ENCODE data around the gene SLC39A8. TPM values are rescaled to one million over a fixed set of nuclear protein-coding genes. Genes with fewer than 3 reads are reported as not detected.
"Not testable (repeated sequence)": the region's sequence is repeated elsewhere in the genome, so short reads cannot be mapped to it uniquely, and the experiment has no call there.

Gene SLC39A8
- 16.1 and 18.2 TPM in 2 replicates for total RNA-seq (2014; rRNA removed; shearing (Covaris generic))

DNA sequence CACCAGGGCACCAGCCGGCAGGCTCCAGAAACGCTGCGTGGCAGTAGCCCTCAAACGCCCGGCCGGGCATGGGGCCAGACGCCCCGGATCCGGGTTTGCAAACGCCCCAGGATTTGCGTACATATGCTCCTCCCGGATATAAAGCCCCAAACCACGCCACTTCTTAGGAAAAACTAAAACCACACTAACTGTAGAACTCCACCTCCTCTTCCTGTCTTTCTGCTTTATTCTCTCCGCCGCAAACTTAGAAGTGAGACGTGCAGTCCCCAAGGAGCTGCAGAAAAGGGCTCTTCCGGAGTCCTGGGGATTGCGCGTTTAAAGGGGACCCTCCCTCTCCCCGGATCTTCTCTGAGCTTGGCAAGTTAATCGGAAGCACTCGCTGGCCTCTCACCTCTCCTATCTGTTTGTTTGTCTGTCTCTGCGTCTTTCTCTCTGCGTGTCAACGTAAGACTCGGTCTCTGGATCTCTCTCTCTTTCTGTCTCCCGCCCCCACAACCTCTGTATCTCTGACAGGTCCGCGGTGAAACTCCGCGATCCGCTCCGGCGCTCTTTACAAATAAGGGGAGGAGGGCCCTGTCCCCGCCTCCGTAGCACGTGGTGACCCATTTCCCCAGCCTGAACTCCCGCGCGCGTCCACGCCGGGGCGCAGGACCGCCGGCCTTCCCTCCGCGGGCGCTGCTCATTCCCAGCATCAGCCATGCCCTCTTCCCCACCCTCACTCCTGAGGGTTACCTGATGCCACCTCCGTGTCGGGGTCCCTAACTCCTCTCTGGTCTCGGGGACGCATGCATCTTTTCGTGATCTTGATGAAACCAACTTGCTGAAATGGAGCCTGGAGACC lies at the start of gene SLC39A8:
Gene SLC39A8, minus strand, starts transcription at position 529 of the 841 bp plus-strand sequence. CDS start 820 bp downstream, outside the sequence.
- DNase-seq (ENCODE audit: low read depth) = peak; percentile 80

DNA sequence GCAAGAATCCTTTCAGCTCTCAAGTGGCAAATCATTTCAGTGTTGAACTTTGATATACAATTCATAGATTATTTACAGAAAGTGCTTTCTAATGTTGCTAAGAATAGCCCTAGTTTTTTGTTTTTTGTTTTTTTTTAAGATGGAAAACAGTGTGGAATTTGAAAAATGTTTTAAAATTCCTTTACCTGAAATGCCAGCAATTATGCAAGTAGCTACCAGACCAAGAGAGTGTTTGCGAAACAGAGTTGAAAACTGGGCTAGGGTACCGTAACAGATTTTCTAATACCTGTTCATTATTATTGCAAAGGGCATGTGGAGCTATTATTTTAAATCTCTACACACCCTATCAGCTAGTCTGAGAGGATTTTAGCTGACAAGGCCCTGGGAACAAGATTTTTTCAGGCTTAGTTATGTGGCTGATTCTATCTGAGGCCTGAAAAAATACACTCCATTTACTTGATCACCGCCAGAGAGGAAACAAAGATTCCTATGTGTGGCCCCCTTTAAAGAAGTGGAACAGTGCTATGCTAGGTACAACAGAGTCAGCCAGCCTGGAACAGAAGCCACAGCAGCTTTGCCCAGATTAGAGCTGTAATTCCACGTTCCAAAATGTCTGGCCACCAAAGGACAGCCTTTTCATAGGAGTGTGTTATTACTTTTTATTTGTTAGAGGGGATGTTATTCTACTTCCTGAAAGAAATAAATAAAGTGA lies 46.9 kb upstream of the SLC39A8 start:
- no peak for DNase-seq (ENCODE audit: low read depth)

DNA sequence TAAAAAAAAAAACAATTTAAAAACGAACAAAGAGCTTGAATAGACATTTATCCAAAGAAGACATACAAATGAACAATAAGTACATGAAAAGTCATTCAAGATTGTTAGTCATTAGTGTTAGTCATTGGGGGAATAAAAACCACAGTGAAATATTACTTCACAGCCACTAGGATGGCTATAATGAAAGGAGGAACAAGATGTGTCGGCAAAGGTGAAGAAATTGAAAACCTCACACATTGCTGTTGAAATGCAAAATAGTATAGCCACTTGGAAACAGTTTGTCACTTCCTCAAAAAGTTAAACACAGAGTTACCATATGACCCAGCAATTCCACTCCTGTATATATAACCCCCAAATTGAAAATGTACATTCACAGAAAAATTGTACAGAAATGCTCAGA lies 45.2 kb upstream of the SLC39A8 start:
- peak; percentile 57 for DNase-seq (ENCODE audit: low read depth)

DNA sequence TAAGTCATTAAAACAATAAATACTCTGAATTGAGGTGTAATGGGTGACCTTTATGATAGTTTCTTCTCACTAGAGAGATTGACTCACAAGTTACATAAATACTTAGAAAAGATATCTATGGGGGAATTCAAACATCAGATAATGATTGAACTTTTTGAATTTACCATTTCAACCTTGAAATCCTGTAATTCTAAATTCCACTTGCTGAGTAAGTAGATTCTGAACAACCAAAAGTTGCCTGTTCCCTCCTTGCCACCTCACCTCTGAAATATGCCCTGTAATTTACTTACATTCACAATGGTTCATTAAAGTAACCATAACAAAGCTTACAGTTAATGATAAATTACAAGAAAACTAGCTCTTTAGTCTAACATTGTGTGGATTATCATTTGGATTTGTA lies 43.3 kb upstream of the SLC39A8 start:
- DNase-seq (ENCODE audit: low read depth) = peak; percentile 5

DNA sequence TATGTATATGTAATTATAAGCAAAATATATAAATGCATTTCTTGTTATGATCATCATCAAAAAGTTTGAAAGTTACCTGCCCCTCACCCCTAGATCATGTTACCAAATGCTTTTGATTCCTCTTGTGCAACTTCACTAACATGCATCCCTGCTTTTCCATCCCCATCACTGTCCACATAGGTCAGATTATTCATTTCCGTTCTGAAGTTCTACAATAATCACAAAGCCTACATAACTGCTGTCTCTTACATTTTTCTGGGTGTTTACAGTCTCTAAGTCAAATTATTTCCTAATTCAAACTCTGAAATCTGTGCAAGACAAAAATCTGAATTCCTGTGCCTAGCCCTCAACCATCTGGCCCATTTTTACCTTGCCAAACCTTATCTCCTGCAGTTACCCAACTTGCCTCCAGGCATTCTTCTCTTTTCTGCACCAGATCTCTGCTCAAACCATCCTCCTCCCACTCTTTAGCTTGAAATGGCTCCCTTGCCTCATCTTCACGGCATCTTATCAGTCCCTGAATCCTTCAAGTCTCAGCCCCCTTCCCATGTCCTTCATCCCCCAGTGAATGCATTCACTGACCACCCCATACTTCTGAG lies 42.4 kb upstream of the SLC39A8 start:
- DNase-seq (ENCODE audit: low read depth) = no peak

DNA sequence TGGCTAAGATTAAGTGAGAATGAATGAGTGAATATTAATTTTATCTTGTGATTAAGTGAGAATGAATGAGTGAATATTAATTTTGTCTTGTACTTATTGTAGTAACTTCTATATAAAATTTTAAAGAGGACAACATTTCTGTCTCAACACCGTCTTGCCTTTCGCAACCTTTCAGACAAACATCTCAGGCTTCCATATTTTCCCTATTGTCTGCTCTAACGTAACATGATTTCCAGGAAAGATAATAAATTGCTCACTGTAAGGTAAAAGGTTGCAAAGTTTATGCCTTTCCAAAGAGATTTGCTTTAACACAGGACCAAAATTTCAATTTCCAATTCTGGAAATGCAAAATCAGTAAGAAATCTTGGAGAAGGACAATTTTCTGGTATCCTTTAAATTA lies 41.7 kb upstream of the SLC39A8 start:
- DNase-seq (ENCODE audit: low read depth) = no peak

DNA sequence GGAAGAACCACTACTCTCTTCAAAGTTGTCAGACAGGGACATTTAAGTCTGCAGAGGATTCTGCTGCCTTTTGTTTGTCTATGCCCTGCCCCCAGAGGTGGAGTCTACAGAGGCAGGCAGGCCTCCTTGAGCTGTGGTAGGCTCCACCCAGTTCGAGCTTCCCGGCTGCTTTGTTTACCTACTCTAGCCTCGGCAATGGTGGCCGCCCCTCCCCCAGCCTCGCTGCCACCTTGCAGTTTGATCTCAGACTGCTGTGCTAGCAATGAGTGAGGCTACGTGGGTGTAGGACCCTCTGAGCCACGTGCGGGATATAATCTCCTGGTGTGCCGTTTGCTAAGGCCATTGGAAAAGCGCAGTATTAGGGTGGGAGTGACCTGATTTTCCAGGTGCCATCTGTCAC lies 35.0 kb upstream of the SLC39A8 start:
- not testable (repeated sequence) for DNase-seq (ENCODE audit: low read depth)

DNA sequence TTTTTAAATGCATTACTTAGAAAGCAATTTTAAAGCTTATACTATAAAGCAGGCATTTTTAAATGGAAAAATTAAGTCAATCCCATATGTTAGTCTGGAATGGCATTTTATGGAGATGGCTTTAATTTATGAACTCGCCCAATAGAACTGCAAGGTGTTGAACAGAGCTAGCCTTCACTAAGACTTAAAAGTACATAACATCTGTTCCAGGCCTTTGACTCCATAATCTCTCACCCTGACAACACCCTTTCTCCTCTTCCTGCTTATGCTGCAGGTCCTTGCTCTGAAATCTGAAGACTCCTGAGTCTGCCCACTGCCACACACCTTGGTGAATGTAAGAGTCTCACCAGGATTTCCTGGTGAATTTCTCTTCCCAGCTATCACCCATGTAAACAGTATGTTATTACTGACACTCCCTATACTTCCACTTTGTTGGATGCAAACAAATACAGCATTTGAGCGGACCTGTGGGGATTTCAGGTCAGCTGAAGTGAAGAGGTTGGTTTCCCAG lies 17.7 kb upstream of the SLC39A8 start:
- no peak for DNase-seq (ENCODE audit: low read depth)

DNA sequence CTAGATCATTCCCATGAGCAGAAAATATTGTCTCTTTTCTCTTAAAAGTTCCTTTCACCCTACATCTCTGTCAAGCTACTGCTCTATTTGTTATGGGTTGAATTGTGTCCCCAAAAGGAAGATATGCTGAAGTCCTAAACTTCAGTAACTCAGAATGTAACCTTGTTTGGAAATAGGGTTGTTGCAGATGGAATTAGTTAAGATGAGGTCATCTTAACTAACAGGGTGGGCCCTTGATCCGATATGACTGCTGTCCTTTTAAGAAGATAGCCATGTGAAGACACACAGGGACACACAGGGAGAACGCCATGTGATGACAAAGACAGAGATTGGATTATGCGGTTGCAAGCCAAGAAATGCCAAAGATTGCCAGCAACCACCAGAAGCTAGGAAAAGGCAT lies 12.8 kb upstream of the SLC39A8 start:
- DNase-seq (ENCODE audit: low read depth) = no peak

DNA sequence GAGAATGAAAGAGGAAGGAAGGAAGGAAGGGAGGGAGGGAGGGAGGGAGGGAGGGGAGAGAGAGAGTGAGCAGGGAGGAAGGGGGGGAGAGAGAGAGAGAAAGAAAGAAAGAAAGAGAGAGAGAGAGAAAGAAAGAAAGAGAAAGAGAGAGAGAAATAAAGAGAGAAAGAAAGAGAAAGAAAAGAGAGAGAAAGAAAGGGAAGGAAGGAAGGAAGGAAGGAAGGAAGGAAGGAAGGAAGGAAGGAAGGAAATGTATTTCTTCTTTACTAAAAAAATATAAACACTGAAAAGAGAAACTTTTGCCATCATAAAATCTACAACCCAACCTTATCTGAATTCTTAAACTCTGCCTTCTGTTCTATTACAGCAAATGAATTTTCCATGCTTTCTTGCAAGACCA lies 12.4 kb upstream of the SLC39A8 start:
- DNase-seq (ENCODE audit: low read depth) = not testable (repeated sequence)

DNA sequence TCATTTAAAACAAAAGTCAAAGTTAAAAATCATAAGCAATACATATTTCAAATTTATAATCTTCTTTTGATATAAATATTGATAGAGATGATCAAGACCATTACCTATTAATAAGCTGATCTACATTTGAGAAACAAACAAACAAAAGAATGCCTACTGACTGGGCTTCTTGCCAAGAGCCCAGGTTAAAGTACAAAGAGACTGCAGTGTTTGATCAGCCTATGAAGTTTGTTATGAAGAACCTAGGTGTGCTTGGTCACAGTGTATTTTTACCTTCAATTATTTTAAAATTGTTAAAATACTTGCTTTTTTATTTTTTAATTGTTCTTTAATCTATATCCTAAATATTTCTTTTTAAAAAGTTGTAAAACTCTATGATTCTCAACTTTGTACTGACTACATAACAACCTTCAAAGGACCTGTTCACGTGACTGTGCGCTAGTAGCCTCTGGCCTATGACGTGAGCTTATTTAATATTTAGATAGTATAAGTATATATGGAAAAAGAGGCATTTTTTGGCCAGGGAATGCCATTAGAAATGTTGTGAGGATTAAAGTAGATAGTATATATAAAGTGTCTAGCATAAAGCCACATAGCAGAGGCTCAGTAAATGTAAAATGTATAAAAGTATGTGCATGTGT lies 11.4 kb upstream of the SLC39A8 start:
- no peak for DNase-seq (ENCODE audit: low read depth)

DNA sequence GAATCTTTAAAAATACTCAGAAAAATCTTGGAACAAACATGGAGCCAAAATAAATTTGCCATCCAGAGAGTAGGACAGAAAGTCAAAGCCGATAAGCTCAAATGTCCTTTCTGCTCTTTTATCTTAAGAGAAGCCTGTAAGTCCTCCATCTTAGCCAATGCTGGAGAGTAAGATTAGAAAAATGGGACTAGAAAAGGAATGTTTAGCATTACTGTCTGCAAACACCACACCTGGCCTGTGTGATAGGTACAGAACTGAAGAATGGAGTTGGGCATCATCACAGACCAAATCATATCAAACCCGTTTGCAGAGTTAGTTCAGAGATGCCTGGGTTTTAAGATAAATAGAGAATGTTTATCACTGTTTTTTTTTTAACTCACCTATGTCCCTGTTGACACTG lies 10.5 kb upstream of the SLC39A8 start:
- no peak for DNase-seq (ENCODE audit: low read depth)

DNA sequence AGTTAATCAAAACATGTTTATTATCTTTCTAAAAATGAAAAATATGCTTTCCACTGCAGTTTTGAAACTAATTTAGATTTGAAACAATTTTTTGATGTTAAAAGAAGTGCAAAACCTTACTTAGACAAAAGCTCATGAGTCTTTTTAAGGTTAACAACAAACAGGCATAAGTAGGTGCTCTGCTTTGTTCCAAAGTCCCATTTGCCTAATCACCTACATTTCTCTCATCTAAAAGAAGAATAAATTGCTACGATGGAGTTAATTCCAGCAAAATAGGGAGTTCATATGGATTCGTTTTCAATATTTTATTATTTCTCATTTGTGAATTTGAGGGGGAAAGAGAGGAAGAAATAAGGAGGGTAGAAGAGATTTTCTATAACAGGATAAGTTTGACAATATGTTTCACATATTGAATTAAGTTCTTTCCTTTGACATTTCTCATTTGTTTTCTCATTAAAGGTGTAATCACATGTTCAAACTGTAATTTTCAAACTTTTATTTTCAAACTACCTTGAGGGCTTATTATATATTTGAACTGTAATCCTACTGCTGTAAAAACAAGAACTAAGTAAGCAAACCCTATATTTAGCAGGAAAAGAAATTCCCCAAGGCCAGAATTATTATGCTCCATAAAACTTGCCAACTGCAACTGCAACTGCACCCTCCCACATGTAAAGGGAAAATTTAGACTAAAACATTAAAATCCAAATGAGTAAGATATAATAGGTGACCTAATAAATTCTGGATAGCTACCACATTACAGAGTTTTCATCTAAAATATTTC lies 9.6 kb upstream of the SLC39A8 start:
- no peak for DNase-seq (ENCODE audit: low read depth)

DNA sequence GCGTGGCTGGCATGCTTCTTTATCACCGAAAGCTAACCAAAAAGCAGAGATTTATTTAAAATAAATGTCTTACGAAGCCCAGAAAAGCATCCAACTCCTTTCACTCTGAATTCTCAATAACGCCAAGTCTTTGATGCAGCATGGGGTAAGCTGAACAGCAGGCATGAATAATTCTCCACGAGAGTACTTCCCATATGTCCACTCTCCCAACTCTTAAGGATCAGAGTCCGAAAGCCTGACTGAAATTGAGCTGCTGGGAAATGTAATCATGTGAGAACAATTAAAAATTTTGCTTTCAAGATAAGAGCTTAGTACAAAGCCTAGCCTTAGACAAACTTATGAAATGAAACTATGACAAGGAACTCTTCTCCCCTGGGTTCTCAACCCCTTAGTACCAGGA lies 7.5 kb upstream of the SLC39A8 start:
- DNase-seq (ENCODE audit: low read depth) = no peak

DNA sequence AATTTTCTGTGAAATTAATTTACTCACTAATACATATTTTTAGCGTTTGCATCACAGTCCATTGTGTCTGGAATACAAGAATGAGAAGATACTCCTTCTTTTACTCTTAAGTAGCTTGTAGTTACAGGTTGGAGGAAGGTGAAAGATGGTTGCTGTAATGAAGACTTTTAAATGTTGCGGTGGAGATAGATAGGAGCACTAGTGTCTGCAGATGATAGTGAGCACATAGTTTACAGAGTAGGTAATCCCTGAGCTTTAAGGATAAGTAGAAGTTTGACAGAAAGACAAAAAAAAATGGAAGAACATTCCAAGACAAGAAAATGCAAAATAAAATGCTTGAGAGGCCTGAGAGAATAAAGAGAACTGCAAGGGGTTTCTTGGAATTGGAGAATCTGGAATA lies 5.4 kb upstream of the SLC39A8 start:
- no peak for DNase-seq (ENCODE audit: low read depth)

DNA sequence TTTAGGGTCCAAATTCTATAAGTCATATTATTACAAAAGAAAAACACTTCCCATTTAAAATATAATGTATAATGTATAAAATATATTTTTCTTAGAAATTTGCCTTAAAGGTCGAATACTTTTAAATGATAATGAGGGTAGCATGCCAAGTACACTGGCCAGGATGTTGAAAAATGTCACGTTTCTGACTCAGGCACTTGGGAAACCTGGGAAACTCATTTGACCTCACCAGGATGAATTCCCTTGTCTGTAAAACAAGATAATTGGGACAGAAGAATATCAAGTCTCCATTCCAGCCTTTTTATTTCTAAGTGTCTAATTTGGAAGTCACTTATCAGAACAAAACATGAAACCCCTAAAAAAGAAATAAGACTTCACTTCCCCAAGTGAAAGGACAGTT lies 3.4 kb upstream of the SLC39A8 start:
- no peak for DNase-seq (ENCODE audit: low read depth)

DNA sequence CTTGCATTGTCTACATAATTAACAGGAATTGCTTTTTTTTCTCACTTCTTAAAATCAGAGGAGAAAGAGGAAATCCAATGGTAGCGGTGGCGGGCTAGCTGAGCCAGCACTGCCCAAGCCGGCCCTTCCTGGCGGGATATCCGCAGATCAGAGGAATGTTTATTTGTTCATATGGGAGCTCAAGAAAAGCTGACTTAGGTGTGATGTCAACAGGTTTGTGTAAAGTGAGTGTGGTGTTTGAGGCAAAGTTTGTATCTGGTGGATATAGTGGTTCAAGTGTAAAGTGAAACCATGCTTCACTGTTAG lies 466 bp upstream of the SLC39A8 start:
- no peak for DNase-seq (ENCODE audit: low read depth)

DNA sequence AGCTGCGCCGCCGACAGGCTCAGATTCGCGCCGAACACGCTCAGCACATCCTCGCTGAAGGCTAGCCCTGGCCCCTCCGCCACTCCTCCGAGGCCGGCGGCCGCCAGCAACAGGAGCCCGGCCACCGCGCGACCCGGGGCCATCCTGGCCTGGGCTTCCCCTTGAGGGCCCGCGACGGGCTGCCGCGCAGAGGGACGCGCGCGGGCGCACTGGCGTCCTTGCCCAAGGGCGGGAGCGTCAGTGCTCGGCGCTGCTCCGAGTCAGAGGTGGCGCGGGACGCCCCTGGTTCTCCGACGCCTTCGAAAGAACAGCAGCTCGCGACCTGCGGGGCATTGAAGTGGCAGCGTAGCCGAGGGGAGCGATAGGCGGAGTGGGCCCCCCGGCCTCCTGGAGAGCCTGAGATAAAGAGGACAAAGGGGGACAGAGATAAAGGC lies 745 bp downstream of the SLC39A8 start:
- peak; percentile 49 for DNase-seq (ENCODE audit: low read depth)

DNA sequence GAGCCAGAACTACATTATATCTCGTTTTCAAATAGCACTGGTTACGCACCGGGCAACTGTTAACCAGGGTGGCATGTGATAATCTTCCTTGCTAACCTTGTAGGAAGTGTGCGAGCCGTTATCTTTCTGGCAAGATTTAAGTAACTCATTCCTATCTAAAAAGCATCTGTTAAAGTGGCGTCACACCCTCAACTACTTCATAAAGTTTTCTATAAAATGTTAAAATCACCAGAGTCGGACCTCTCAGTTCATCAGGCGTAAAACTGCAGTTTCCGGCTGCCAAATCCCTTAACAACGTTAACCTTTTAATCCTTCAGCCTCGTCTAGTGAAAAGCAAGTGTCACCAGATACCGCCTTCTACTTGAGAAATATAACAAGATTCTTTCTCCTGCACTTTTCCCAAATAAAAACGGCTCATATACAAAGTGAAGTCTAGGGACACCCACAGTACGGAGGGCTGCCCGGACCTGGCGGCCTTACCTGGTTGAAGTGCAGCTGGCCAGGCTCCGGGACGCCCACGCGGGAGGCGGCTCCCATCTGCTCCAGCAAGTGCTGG lies 1.2 kb downstream of the SLC39A8 start:
- DNase-seq (ENCODE audit: low read depth) = peak; percentile 26

DNA sequence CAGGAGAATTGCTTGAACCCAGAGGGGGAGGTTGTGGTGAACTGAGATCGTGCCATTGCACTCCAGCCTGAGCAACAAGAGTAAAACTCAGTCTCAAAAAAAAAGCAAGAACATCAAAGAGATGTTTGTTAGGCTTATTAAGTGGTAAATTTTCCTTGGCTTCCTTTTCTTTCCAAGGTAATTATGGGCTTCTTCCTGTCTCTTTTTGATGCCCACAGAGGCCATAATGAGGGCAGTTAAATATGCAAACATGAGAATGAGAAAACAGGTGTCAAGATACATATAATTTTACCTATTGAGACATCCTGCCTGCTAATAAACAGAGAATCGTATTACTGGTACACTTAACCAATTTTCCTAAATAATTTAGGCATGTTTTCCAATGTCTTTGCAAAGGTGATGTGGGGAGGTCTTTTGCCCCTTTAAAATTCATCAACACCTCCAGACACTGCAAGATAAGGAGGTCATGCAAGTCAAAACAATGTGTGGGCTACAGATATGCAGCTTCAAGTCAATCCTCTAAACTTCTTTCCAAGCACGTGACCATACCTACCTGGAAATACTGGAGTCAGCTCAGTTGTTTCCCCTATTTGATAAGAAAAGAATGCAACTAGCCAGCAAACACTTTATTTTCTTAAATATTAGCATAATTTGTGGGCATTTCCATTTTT lies 2.7 kb downstream of the SLC39A8 start:
- no peak for DNase-seq (ENCODE audit: low read depth)

Measured in M059J (cell line).